Measurements from ENCODE around the gene ADAMTS12. TPM values are rescaled to one million over a fixed set of nuclear protein-coding genes. Genes with fewer than 3 reads are reported as not detected.

Gene ADAMTS12
- total RNA-seq, 1 experiment from 2014 or later = 1.2 TPM

DNA sequence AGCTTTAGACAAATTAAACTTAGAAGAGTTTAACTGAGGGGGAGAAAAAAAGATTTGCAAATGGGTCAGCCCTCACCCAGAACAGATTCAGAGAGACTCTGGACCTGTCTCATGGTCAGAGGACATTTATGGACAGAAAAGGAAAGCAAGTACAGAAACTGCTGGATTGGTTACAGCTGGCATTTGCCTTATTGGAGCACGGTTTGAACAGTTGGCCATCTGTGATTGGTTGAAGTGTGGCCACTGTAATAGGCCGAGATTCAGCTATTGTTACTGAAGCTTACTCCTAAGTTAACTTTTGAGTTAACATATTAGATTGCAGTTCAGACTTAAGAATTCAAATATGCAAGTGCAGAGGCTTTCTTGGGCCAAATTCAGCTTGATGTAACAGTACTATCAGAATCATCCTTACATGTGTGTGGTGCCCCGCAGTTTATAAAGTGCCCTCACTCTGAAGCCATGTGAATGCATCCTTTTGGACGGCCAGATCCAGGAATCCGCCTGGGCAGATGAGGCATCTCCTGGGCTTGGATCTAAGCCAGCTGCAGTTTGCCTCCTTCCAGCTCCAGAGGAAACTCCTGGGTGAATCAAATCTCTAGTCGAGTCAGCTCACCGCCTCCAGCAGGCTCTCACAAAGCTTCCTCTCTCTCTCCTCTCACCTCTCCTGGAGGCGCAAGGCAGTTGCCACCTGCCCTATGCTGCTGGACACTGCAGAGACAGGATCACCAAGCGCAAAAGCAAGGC lies 165.2 kb downstream of the ADAMTS12 start:
- Mint-ChIP-seq H3K27me3 (ENCODE audit: unreplicated experiment) (no peaks in the 10 kb centered on the region), H3K36me3 (ENCODE audit: insufficient read depth, unreplicated experiment) (no peaks in the 10 kb centered on the region), H3K4me1 (ENCODE audit: low read depth, unreplicated experiment) (no peaks in the 10 kb centered on the region), H3K4me3 (ENCODE audit: low read depth, unreplicated experiment) (no peak overlapping the region), H3K9me3 (ENCODE audit: low read depth, unreplicated experiment) (no peaks in the 10 kb centered on the region), H3K27ac (ENCODE audit: unreplicated experiment) (no peak overlapping the region)
- TF ChIP-seq, protein P1, sequence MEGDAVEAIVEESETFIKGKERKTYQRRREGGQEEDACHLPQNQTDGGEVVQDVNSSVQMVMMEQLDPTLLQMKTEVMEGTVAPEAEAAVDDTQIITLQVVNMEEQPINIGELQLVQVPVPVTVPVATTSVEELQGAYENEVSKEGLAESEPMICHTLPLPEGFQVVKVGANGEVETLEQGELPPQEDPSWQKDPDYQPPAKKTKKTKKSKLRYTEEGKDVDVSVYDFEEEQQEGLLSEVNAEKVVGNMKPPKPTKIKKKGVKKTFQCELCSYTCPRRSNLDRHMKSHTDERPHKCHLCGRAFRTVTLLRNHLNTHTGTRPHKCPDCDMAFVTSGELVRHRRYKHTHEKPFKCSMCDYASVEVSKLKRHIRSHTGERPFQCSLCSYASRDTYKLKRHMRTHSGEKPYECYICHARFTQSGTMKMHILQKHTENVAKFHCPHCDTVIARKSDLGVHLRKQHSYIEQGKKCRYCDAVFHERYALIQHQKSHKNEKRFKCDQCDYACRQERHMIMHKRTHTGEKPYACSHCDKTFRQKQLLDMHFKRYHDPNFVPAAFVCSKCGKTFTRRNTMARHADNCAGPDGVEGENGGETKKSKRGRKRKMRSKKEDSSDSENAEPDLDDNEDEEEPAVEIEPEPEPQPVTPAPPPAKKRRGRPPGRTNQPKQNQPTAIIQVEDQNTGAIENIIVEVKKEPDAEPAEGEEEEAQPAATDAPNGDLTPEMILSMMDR (IDR thresholded peaks at IDR 0.05; ENCODE audit: unreplicated experiment) = no peak
- CTCF ChIA-PET = no interaction called here
- DNase-seq = no peak
- intact Hi-C loops (cut with micrococcal nuclease; ENCODE audit: unreplicated experiment) = no loop called here
- BruUV-seq (replicated peaks) = no TSS peak

DNA sequence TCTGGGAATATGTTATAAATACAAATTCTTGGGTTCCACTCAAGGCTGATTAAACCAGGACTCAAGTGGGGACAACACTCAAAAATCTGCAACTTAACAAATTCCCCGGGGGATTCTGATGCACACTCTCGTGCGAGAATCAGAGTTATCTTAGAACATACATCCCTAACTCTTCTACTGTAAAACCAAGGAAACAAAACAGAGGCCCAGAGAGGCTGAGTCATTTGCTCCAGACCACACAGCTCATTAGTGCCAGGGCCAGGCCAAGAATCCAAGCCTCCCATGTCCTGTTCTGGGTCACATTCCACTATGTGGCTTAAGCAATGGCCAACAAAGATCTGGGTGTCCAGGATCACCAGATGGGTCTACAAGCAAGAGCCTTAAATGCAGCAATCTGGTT lies 166.0 kb downstream of the ADAMTS12 start:
- TF ChIP-seq, protein P1 (IDR thresholded peaks at IDR 0.05; ENCODE audit: unreplicated experiment) = no peak
- DNase-seq = no peak
- intact Hi-C loops (cut with micrococcal nuclease; ENCODE audit: unreplicated experiment) = no loop called here
- CTCF ChIA-PET = no interaction called here
- H3K9me3 Mint-ChIP-seq (ENCODE audit: low read depth, unreplicated experiment) = no peaks in the 10 kb centered on the region
- H3K36me3 Mint-ChIP-seq (ENCODE audit: insufficient read depth, unreplicated experiment) = no peaks in the 10 kb centered on the region
- H3K4me1 Mint-ChIP-seq (ENCODE audit: low read depth, unreplicated experiment) = no peaks in the 10 kb centered on the region
- BruUV-seq (replicated peaks) = no TSS peak
- no peaks in the 10 kb centered on the region for H3K27me3 Mint-ChIP-seq (ENCODE audit: unreplicated experiment)
- H3K27ac Mint-ChIP-seq (ENCODE audit: unreplicated experiment) = no peak overlapping the region
- H3K4me3 Mint-ChIP-seq (ENCODE audit: low read depth, unreplicated experiment) = no peak overlapping the region

DNA sequence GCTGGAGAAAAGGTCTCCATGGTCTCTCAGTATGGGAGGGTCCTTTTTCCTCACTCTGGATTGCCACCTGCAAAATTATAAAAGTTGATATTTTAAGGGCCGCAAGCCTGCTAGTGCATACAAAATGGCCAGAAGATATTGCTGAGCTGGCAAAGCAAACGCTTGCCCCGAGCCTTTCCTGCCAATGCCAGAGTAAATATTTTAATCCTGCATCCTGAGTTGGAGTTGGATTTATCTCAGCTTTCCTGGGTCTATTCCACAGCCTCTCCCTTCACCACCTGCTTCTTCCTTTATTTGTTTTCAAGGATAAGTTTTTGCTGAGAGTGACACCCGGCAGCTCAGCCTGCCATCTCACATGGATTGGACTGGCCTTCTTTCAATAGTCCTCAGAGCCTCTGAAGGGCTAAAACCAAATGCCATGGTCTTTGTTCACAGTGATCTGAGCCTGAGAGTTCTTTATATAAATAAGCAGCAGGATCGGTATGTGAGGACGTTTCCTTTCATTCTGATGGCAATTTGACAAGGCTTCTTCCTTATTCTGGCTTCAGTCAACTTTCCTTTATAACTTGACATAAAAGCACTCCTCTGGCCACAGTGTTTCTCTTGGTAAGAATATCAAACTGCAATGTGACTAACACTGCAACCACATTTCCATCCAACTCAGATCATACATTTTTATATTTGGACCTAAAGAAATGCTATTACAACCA lies 170.1 kb downstream of the ADAMTS12 start:
- BruUV-seq (replicated peaks) = no TSS peak
- Mint-ChIP-seq H3K4me1 (ENCODE audit: low read depth, unreplicated experiment) (no peaks in the 10 kb centered on the region), H3K27ac (ENCODE audit: unreplicated experiment) (no peak overlapping the region), H3K27me3 (ENCODE audit: unreplicated experiment) (no peaks in the 10 kb centered on the region), H3K9me3 (ENCODE audit: low read depth, unreplicated experiment) (no peaks in the 10 kb centered on the region), H3K36me3 (ENCODE audit: insufficient read depth, unreplicated experiment) (no peaks in the 10 kb centered on the region), H3K4me3 (ENCODE audit: low read depth, unreplicated experiment) (no peak overlapping the region)
- TF ChIP-seq, protein P1 (IDR thresholded peaks at IDR 0.05; ENCODE audit: unreplicated experiment) = no peak
- CTCF ChIA-PET = interaction anchor here (0.6 kb wide), 1 partner anchor 694 kb away, joined by 7 read pairs; no protein-coding TSS in a partner anchor
- intact Hi-C loops (cut with micrococcal nuclease; ENCODE audit: unreplicated experiment) = no loop called here
- no peak for DNase-seq

DNA sequence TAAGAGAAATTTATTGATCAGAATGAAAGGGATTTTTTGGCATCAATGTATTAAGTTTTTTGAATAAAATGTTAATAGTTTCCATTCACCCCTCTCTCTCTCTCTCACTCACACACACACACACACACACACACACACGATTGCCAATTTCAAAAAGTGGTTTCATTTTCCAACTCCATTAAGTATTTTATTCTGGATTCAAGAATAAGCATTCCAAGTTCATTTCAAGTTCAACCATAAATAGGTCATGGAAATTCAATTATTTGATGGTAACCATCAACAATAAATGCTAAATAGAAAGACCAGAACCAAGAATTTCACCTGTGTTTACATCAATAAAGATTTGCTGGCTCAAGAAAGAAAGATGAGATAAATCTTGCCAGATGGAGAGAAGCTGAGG lies 171.6 kb downstream of the ADAMTS12 start:
- BruUV-seq (replicated peaks) = no TSS peak
- Mint-ChIP-seq H3K4me1 (ENCODE audit: low read depth, unreplicated experiment) (no peaks in the 10 kb centered on the region), H3K27me3 (ENCODE audit: unreplicated experiment) (no peaks in the 10 kb centered on the region), H3K4me3 (ENCODE audit: low read depth, unreplicated experiment) (no peak overlapping the region), H3K36me3 (ENCODE audit: insufficient read depth, unreplicated experiment) (no peaks in the 10 kb centered on the region), H3K27ac (ENCODE audit: unreplicated experiment) (no peak overlapping the region), H3K9me3 (ENCODE audit: low read depth, unreplicated experiment) (no peaks in the 10 kb centered on the region)
- DNase-seq = no peak
- CTCF ChIA-PET = no interaction called here
- TF ChIP-seq, protein P1 (IDR thresholded peaks at IDR 0.05; ENCODE audit: unreplicated experiment) = no peak
- intact Hi-C loops (cut with micrococcal nuclease; ENCODE audit: unreplicated experiment) = no loop called here

Measured in Calu3 (cell line).